GM20000 (cell line): ENCODE data around the gene ART3.

Experiments used
- DNase-seq: peaks from one replicate; pipeline ENCODE4 v3.0.0; 2012; ENCODE audit warnings: low spot score
- TF ChIP-seq, protein P1 (sequence below): IDR thresholded peaks from 2 replicates; pipeline ENCODE4 v1.5.1; 2012; ENCODE audit warnings: mild to moderate bottlenecking, control low read depth; ENCODE audit errors: extremely low read depth, missing control alignments

Gene ART3

DNA sequence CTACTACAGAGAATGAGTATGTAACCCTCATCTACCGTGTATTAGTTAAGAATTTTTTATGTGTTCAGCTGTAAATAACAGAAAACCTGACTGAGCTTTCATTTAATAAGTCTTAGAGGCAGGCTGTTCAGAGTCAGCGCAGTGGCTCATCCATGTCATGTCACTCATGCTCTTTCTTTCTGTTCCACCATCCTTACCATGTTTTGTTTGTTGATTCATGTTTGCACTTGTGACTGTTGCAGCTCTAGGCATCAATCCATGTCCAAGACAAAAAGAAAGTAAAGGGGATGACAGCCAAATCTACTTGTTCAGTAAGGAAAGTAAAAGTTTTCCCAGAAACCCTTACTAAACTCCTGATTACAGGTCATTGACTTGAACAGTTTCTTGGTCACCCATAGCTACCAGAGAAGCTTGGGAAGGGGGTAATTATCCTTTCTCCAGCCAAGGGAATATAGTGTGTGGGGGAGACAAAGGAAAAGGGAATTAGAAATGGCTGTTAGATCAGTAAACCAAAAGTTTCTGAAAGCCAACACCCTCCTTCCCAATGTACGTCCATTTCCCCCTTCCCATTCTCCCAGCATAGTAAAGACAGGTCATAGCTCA lies 9.0 kb downstream of the ART3 start:
- TF ChIP-seq, protein P1, sequence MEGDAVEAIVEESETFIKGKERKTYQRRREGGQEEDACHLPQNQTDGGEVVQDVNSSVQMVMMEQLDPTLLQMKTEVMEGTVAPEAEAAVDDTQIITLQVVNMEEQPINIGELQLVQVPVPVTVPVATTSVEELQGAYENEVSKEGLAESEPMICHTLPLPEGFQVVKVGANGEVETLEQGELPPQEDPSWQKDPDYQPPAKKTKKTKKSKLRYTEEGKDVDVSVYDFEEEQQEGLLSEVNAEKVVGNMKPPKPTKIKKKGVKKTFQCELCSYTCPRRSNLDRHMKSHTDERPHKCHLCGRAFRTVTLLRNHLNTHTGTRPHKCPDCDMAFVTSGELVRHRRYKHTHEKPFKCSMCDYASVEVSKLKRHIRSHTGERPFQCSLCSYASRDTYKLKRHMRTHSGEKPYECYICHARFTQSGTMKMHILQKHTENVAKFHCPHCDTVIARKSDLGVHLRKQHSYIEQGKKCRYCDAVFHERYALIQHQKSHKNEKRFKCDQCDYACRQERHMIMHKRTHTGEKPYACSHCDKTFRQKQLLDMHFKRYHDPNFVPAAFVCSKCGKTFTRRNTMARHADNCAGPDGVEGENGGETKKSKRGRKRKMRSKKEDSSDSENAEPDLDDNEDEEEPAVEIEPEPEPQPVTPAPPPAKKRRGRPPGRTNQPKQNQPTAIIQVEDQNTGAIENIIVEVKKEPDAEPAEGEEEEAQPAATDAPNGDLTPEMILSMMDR: no peak
- no peak for DNase-seq

DNA sequence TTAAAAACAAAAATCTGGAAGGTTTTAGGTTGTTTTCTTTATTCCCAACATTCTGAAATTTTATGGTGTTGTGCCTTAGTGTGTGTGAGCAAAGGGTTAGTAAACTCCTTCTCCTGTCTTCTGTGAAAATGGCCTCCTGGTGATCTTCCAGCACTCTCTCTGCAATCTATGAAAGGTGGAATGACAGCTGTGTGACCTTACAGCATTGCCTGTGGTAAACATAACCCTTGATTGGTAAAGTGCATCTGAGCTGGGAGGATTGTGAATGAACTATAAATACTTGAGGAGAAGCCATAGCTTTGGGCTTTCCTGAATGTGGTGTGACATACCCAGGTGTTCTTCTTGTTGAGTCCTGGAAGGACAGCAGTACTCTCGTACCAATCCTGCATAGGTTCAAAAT lies 10.0 kb downstream of the ART3 start:
- TF ChIP-seq, protein P1: no peak
- no peak for DNase-seq

DNA sequence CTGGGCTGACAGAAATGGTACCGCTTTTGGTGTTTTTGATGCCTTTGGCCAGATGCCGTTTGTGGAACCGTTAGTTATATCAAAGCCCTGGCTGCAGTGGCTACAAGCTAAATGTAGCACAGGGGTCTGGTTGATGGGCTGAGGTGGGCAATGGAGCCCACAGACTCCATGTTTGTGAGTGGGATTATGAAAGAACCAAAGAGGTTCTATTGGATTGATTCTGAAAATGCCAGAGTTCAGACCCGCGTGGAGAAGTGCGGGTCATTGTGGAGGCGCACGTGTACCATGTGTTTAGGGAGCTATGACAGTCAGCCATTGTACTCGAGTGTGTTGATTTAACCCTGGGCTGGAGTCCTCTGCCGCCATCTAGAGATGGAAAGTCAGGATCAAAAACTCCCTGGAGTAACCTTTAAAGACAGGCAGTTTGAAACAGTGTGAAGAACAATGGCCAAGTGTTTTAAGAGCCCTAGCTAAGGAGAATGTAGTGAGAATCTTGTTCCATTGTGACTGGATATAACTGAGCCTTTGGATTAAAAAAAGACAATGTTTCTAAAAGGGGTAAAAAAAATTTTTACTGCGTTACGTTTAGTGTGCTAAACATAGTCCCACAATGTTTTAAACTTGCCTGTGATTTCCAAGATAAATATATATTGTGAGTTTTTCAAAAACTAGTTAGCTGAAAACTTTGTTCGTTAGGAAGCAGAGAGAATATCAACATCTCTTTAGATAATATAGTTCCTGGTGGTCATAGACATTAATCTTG lies 12.7 kb downstream of the ART3 start:
- TF ChIP-seq, protein P1: no peak
- peak; percentile 20 for DNase-seq

DNA sequence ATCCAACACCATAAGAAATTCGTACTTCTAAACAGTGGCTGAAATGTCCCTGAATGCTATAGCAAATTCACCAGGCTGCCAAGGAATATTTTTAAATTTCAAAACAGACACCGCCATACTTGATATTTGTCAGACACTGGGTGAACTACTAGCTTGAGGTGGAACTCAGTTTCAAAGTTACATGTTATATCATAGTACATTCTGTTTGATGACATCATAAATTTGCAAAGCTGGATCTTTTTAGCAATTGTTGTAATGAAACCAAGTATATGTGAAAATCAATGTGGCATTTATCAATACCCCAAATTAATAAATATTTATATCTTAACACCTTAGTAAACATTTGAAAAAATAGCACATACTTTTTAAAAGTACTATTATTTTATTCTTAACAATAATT lies 14.2 kb downstream of the ART3 start:
- no peak for DNase-seq
- TF ChIP-seq, protein P1: no peak

DNA sequence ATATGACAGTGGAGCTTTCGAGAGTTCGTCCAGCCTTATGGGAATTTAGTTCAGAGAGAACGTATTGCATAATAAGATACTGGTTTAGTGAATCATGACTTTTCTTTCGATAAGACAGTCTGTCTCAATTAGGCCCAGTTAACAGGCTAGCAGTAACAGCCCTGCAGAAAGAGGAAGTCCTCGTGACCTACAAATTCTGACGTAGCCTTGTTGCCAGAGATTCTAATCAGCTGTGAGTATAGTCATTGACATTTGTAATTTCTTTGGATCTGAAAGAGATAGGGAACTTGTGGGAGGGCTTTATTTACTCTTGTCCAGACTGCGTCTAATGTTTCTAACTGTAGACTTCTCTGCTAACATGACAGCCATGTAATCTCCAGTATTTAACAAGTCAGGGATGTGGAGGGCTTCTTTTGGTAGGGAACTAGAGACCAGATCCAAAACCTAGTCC lies 15.8 kb downstream of the ART3 start:
- DNase-seq: peak; percentile 31
- TF ChIP-seq, protein P1: no peak

DNA sequence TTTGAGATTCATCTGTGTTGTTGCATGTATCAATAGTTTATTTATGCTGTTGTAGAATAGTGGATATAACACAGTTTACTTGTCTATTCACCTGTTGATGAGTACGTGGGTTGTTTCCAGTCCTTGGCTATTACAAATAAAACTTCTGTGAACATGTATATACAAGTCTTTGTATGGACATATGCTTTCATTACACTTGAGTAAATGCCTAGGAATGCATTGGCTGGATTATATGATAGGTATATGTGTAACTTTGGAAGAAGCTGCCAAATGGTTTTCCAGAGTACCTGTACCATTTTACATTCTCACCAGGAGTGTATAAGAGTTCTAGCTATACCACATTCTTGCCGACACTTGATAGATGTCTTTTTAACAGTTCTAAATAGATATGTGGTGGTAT lies 16.5 kb downstream of the ART3 start:
- TF ChIP-seq, protein P1: no peak
- DNase-seq: no peak

DNA sequence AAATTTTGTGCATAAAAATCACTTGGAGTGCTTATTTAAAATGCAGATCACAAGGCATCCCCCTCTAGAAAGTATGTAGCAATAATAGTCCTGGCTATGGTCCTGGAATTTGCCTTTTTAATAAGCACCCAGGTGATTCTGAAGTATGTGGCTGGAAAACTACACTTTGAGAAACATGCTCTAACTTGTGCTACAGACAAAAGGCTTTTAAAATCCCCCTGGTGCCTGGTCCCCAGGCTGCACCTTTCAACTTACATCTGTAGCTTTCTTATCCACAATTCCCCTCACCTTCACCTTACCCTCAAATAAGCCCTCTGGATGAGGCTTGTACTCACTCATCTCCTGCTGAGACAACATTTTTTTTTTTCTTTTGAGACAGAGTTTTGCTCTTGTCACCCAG lies 21.1 kb downstream of the ART3 start:
- TF ChIP-seq, protein P1: no peak
- DNase-seq: no peak
